Activated CD8-positive, alpha-beta T cell treated with anti-CD3 and anti-CD28 coated beads for 36 hours (primary cell): ENCODE measurements around the gene GZF1. TPM values are rescaled to one million over a fixed set of nuclear protein-coding genes. Genes with fewer than 3 reads are reported as not detected.

Source experiments
- ATAC-seq: fragments of 200-7000 bp; cut with Tn5 transposase; one replicate; pipeline ENCODE4 v1.10.0; 2021; ENCODE audit warnings: mild to moderate bottlenecking, moderate library complexity
- CTCF ChIA-PET: fragments of 350-600 bp; sonication (Branson Sonifier 250); formaldehyde crosslinking; loops from one replicate; lab custom pipeline; 2021; ENCODE audit warnings: antibody characterized with exemption; lab: Charles Lee
- POLR2A ChIA-PET: fragments of 350-600 bp; sonication (Branson Sonifier 250); formaldehyde crosslinking; loops from one replicate; lab custom pipeline; 2021; ENCODE audit warnings: antibody characterized with exemption; lab: Charles Lee
- DNase-seq: peaks from one replicate; pipeline ENCODE4 v3.0.0-alpha.2; 2020
- H3K27ac Mint-ChIP-seq: one replicate; pipeline ENCODE4 v1.8.0; 2021; ENCODE audit warnings: mild to moderate bottlenecking, mixed read lengths
- H3K27me3 Mint-ChIP-seq: one replicate; pipeline ENCODE4 v1.8.0; 2021; ENCODE audit warnings: mixed read lengths
- H3K36me3 Mint-ChIP-seq: one replicate; pipeline ENCODE4 v1.8.0; 2021; ENCODE audit warnings: low read depth, mixed read lengths
- H3K4me1 Mint-ChIP-seq: one replicate; pipeline ENCODE4 v1.8.0; 2021; ENCODE audit warnings: low read depth, mixed read lengths
- H3K4me3 Mint-ChIP-seq: one replicate; pipeline ENCODE4 v1.8.0; 2021; ENCODE audit warnings: mild to moderate bottlenecking, moderate library complexity, mixed read lengths
- H3K9me3 Mint-ChIP-seq: one replicate; pipeline ENCODE4 v1.8.0; 2021; ENCODE audit warnings: mixed read lengths
- CTCF ChIP-seq: fragments of 200-600 bp; IDR thresholded peaks from one replicate; pipeline ENCODE4 v1.8.0; 2022; ENCODE audit warnings: antibody characterized with exemption, mild to moderate bottlenecking
- intact Hi-C: fragments of 100-400 bp; cut with micrococcal nuclease; formaldehyde crosslinking; loops from one replicate; pipeline ENCODE4 v1.10.0; 2022
- total RNA-seq, 2 experiments: library from RNA; stranded (reverse); gene quantifications; one replicate each; pipeline ENCODE4 v1.2.3, GENCODE V29; 2021

GZF1 gene
- total RNA-seq, 2 experiments from 2014 or later, result 11.8 to 13.7 TPM

- TF ChIP-seq CTCF, result no peak
- no peak for DNase-seq
- H3K27me3 Mint-ChIP-seq, result no peaks in the 10 kb centered on the region
- H3K27ac Mint-ChIP-seq, result no peak overlapping the region
- intact Hi-C loops, result no loop called here
- no peaks in the 10 kb centered on the region for H3K4me1 Mint-ChIP-seq
- no peaks in the 10 kb centered on the region for H3K9me3 Mint-ChIP-seq
- H3K36me3 Mint-ChIP-seq, result no peaks in the 10 kb centered on the region
- ATAC-seq, result no peak
- POLR2A ChIA-PET, result no interaction called here
- H3K4me3 Mint-ChIP-seq, result no peak overlapping the region
- CTCF ChIA-PET, result no interaction called here
Observed at GRCh38 chr20:23335521-23335920, 26.5 kb upstream of the GZF1 start.

DNA sequence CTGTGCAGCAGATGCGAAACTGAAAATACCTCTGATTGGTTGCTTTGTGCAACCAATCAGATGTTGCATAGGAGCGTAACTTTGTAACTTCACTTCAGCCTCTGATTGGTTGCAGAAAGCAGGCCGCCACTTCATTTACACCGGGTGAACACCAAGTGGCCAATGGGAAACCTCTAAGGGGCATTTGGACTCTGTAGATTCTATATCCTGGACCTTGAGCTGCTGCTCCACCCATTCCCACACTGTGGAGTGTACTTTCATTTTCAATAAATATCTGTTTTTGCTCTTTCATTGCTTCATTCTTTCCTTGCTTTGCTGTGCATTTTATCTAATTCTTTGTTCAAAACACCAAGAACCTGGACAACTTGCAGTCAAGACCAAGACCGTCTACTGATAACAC lies 25.5 kb upstream of the GZF1 start:
- ATAC-seq (no peak), DNase-seq (no peak)
- TF ChIP-seq CTCF, result no peak
- Mint-ChIP-seq H3K9me3 (no peaks in the 10 kb centered on the region), H3K27me3 (no peaks in the 10 kb centered on the region), H3K27ac (no peak overlapping the region), H3K36me3 (no peaks in the 10 kb centered on the region), H3K4me1 (no peaks in the 10 kb centered on the region), H3K4me3 (no peak overlapping the region)
- ChIA-PET POLR2A (interaction anchor here (0.6 kb wide), 1 partner anchor 12 kb away, joined by 3 read pairs; no protein-coding TSS in a partner anchor), CTCF (interaction anchor here (1.1 to 1.4 kb wide), 2 partner anchors 11 to 646 kb away, joined by 3 read pairs; no protein-coding TSS in a partner anchor)
- intact Hi-C loops, result no loop called here

GRCh38 chr20:23337312-23337711 lies 24.7 kb upstream of the GZF1 start:
- Mint-ChIP-seq H3K36me3 (no peaks in the 10 kb centered on the region), H3K9me3 (no peaks in the 10 kb centered on the region), H3K27ac (no peak overlapping the region), H3K4me3 (no peak overlapping the region), H3K27me3 (no peaks in the 10 kb centered on the region), H3K4me1 (no peaks in the 10 kb centered on the region)
- no peak for DNase-seq
- no peak for ATAC-seq
- CTCF ChIA-PET, result interaction anchor here (1.1 to 1.4 kb wide), 2 partner anchors 10 to 647 kb away, joined by 3 read pairs; no protein-coding TSS in a partner anchor
- TF ChIP-seq CTCF, result no peak
- POLR2A ChIA-PET, result interaction anchor here (0.6 to 1.3 kb wide), 2 partner anchors 12 to 13 kb away, joined by 3 read pairs; no protein-coding TSS in a partner anchor
- intact Hi-C loops, result no loop called here

DNA sequence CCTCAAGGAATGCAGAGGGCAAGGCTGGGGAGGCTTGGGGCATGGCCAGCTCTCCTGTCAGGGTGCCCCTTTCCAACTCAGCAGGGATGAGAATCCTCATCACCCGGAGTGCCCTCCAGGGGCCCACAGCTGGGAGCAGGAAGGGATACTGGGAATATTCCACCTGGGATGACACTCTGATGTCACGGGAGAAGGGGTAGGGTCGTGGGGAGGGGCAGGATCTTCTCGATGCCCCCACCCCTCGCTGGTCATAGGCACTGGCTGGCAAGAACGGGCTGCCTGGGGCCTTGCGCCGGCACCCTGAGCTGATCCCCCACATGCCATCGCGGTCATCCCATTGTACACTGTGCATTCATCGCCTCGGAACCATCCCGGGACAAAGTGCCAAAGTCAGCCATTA lies 22.0 kb upstream of the GZF1 start:
- no peaks in the 10 kb centered on the region for H3K9me3 Mint-ChIP-seq
- no peak for TF ChIP-seq CTCF
- DNase-seq, result no peak
- H3K36me3 Mint-ChIP-seq, result no peaks in the 10 kb centered on the region
- H3K4me3 Mint-ChIP-seq, result no peak overlapping the region
- ChIA-PET POLR2A (interaction anchor here (1.5 kb wide), 1 partner anchor 9 kb away, joined by 3 read pairs; no protein-coding TSS in a partner anchor), CTCF (interaction anchor here (1.7 to 5.0 kb wide), 4 partner anchors 8 to 1001 kb away, joined by 5 to 42 read pairs (median 8); partner anchors contain the start of gene NXT1)
- no peaks in the 10 kb centered on the region for H3K27me3 Mint-ChIP-seq
- intact Hi-C loops, result loop anchor here (5.0 kb wide), 1 partner anchor 648 kb away; no protein-coding TSS in a partner anchor
- no peaks in the 10 kb centered on the region for H3K4me1 Mint-ChIP-seq
- no peak overlapping the region for H3K27ac Mint-ChIP-seq
- ATAC-seq, result no peak

DNA sequence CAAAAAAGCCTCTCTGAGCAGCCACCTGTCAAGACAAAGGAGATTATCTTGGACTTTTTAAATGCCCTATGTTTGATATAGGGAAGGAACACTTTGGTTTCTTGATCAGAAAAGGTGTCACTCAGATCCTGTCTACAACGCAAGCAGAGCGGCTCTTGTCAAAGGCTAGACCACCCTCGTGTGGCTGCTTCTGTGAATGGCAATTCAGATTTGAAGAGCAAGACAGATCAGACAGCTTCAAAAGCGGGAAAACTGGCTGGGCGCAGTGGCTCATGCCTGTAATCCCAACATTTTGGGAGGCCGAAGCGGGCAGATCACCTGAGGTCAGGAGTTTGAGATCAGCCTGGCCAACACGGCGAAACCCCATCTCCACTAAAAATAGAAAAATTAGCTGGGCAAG lies 21.5 kb upstream of the GZF1 start:
- Mint-ChIP-seq H3K27me3 (no peaks in the 10 kb centered on the region), H3K4me1 (no peaks in the 10 kb centered on the region), H3K36me3 (no peaks in the 10 kb centered on the region), H3K27ac (no peak overlapping the region), H3K4me3 (no peak overlapping the region), H3K9me3 (no peaks in the 10 kb centered on the region)
- peak; percentile 54 for TF ChIP-seq CTCF
- ATAC-seq (peak; percentile 72), DNase-seq (peak; percentile 64)
- intact Hi-C loops, result loop anchor here (5.0 kb wide), 1 partner anchor 648 kb away; no protein-coding TSS in a partner anchor
- ChIA-PET CTCF (interaction anchor here (0.8 to 5.0 kb wide), 6 partner anchors 8 to 1001 kb away, joined by 3 to 42 read pairs (median 6); partner anchors contain the start of gene NXT1), POLR2A (interaction anchor here (1.0 to 1.5 kb wide), 3 partner anchors 8 to 10 kb away, joined by 3 to 4 read pairs (median 3); partner anchors contain the start of gene NXT1)
